NCI-H1417 (cell line): ENCODE results near the gene PLPP7.
"Not testable (repeated sequence)": the region's sequence is repeated elsewhere in the genome, so short reads cannot be mapped to it uniquely, and the experiment has no call there.

Source experiments
- DNase-seq, 3 experiments: peaks; one replicate each; lab custom pipeline; 2025; lab: John Stamatoyannopoulos, UW

Gene PLPP7

GRCh38 chr9:131330814-131331600, 41.5 kb downstream of the PLPP7 start:
- peak in 1 of 3 experiments; percentile 31 for DNase-seq

GRCh38 chr9:131331996-131332395, 42.5 kb downstream of the PLPP7 start:
- not testable (repeated sequence) for DNase-seq

GRCh38 chr9:131333771-131334628, 44.5 kb downstream of the PLPP7 start:
- DNase-seq, result no peak

- no peak for DNase-seq
These were observed 45.3 kb downstream of the PLPP7 start for GRCh38 chr9:131334629-131335367.

GRCh38 chr9:131335368-131335755, 45.8 kb downstream of the PLPP7 start:
- no peak for DNase-seq

GRCh38 chr9:131337131-131337848, 47.8 kb downstream of the PLPP7 start:
- no peak for DNase-seq

GRCh38 chr9:131339212-131339611, 49.7 kb downstream of the PLPP7 start:
- not testable (repeated sequence) for DNase-seq

- DNase-seq, result not testable (repeated sequence)
These were observed 55.5 kb downstream of the PLPP7 start for GRCh38 chr9:131344931-131345535.

GRCh38 chr9:131346559-131346958, 57.0 kb downstream of the PLPP7 start:
- no peak for DNase-seq

GRCh38 chr9:131347376-131348020, 58.0 kb downstream of the PLPP7 start:
- DNase-seq, result no peak

GRCh38 chr9:131348631-131349521, 59.4 kb downstream of the PLPP7 start:
- DNase-seq, result no peak

GRCh38 chr9:131349522-131349880, 60.0 kb downstream of the PLPP7 start:
- DNase-seq, result peak in 1 of 3 experiments; percentile 42

GRCh38 chr9:131349881-131350563, 60.5 kb downstream of the PLPP7 start:
- DNase-seq, result peak; percentile 35 to 89 (median 80)

GRCh38 chr9:131356479-131356878, 67.0 kb downstream of the PLPP7 start:
- DNase-seq, result not testable (repeated sequence)

- no peak for DNase-seq
These were observed 69.0 kb downstream of the PLPP7 start for GRCh38 chr9:131358556-131358955.
